Measurements from ENCODE around the gene ITGA2B.
A peak's percentile ranks its signal among the peaks of the same experiment; 100 is the strongest.
"Not testable (repeated sequence)": the region's sequence is repeated elsewhere in the genome, so short reads cannot be mapped to it uniquely, and the experiment has no call there.

Gene ITGA2B

DNA sequence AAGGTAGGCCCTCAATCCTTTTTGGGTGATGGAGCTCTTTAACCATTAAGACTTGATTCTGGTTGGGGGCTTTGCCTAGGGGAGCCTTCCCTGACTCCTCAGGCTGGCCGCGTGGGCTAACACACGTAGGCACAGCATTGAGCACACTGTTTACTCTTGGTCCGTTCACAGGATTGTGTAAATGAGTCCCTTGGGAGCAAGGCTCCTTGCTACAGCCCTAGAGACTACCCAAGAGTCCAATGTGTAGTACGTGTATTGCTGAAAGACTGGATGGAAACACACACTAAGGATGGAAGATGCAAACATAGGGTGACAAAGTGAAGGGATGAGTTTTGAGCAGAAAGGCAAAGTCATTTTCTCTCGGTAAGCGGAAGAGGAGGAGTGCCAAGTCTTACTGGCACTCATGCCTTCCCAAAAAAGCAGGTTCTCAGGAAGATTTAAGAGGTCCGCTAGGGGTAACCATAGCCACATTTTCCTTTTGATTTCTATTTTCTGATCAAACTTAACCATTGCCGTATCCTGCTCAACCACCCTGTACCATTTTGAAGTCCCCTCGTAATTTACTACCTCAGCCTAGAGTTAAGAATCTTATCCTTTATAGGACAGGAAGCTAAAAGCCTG lies 911 bp upstream of the ITGA2B start:
- no peak for DNase-seq

DNA sequence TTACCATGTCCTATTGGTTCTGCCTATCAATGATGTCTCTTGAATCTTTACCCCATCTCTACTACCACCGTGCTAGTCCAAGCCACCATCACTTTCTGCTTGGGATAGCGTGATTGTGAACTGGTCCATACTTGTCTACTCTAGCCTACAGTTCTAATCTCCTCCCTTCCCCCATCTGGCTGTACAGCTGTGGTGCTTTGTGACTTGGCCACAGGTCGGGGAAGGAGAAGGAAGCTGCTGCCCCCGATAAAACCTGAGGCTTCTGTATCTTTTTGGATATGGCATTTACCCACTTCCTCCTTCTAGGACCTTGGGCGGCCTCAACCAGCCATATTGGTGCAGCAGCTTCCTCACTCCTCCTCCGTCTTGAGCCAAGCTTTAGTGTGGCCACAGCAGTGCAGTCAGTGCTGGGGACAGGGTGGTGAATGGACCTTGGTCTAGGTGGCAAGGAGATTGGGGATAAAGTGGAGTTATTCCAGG lies 314 bp upstream of the ITGA2B start:
- no peak for DNase-seq

DNA sequence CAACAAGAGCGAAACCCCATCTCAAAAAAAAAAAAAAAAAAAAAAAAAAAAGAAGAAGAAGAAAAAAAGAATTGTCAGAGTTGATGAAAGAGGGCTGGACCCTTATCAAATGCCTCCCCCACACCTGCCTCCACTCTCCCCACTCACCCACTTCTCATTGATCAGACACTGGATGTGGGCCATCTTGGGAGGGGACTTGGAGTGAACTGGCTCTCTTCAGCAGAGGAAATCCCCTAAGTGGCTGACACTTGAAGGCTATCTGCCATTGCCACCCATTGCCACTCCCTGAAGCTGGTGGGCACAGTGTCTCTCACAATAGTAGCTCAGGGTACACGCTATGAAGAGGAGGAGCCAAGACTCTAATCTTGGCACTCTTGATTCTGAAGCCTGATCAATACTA lies 1.6 kb downstream of the ITGA2B start:
- DNase-seq = no peak

DNA sequence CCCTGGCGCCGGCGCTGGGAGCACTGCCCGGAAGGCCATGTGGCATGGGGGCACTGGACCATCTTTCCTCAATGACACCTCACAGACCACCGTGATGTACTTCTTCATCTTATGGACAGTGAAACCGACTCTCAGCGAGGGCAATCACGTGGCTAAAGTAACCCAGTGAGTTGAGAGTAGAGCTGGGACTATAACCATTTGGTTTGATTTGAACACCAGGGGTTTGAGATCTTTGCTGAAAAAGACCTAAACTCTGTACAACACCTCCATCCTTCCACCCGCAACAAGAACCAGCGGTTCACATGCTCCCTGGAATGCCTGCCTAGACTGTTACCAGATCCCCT lies 3.3 kb downstream of the ITGA2B start:
- no peak for DNase-seq

DNA sequence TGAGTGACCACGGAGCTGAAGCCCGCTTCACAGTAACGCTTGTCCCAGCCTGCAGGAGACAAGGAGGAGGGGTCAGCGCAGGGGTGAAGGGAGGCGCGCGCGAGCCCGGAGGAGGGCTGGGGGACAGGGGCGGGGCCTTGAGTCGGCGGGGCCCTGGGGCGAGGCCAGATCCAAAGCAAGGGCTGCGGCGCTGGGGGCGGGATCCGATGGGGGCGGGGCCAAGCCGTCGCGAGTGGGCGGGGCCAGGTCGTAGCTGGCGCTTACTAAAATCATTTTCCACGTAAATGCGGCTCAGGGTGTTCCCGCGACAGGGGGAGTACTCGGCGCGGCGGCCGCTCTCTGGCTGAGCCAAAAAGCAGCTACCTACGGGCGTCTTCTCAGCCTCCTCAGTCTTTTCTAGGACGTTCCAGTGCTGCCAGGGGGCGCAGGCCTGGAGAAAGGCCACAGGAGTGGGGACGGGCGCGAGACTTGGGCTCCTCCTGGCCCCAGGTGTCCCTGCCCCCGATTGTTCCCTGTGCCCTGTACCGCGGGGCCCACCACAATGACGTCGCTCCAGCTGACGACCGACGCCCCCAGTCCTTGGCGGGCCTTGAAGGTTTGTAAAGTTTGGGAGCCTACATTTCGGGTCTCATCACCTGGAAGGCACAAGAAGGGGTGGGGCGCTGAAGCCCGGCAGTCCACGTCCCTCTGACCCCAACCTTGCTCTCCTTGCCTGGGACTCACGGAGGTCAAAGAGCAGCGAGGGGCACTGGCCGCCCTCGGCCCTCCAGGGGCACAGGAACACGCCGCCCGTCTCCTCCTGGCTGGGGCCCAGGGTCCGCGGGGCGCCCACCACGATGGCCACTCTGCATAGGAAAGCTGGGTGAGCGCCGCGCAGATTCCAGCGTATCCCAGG lies 3.9 kb downstream of the ITGA2B start:
- peak; percentile 70 for DNase-seq

DNA sequence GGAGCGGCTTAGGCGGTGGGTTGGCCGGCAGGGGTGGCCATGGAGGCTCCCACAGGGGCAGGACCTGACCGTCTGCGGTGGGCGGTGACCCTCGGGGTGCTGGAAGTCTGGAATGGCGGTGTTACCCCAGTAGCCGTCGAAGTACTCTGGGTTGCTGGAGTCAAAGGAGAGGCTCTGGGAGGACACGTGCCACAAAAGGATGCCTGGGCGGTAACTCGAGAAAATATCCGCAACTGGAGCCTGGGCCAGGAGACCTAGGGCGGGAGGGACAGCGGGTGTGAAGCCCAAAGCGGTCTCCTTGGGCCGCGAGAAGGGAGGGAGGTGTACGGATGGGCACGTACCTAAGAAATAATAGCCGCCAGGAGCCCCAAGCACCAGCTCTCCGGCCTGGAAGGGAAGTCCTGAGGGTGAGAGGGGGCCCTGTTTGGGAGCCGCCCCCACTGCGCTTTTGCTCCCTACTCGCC lies 4.6 kb downstream of the ITGA2B start:
- DNase-seq = no peak

DNA sequence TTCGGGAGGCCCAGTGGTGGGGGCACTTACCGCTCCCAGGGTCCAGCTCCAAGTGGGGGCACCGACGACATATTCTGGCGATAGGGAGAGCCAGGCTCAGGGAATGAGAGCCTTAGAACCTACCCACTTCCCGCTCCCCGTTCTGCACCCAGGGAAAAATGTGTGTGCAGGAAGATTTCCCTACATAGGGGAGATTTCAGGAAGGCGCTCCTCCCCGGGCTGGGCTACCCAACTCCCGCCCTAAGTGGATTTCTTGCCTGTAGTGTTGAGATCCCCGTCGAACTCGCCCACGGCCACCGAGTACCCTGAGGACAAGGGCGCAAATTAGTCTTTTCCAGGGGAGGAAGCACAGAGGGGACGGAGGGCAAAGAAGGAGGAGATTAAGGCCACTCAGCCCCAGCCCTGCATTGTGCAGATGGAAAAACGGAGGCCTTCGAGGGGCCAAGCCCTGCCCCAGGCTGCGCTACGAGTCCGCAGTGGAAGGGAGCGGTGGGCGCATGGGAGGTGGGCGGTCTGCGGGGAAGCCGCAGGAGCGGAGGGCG lies 5.1 kb downstream of the ITGA2B start:
- DNase-seq = no peak

DNA sequence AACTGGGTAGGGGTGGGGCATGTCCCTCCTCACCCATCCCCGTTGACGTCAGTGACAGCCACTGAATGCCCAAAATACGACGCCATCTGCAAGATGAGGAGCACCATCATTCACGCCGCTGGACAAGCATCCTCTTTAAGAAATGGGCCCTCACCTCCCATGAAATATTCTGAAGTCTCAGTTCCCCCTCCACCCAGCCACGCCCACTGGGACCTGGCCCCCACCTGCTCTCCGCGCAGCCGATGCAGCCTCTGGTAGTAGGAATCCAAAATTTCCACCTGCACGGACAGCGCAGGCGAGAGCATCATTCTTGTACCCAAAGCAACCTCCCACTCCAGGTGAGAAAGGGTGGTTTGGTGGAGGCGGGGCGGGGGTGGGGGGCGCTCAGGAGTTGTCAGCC lies 5.6 kb downstream of the ITGA2B start:
- no peak for DNase-seq

DNA sequence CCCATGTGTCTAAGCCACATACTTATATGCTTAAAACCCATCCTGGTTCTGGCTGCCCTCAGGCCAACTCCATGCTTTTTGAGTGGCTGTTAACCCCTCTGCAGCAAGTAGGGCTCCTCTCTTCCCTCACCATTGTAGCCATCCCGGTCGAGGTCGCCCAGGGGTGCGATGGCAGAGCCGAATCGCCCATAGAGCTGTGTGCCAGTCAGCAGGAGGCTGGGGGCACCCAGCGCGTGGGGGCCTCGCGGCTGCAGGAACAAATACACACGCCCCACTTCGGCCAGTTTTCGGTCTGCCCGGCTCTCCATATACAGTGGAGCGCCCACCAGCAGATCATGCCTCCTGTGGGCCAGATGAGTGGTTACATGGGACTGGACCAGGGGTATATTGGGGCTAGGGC lies 6.1 kb downstream of the ITGA2B start:
- no peak for DNase-seq

DNA sequence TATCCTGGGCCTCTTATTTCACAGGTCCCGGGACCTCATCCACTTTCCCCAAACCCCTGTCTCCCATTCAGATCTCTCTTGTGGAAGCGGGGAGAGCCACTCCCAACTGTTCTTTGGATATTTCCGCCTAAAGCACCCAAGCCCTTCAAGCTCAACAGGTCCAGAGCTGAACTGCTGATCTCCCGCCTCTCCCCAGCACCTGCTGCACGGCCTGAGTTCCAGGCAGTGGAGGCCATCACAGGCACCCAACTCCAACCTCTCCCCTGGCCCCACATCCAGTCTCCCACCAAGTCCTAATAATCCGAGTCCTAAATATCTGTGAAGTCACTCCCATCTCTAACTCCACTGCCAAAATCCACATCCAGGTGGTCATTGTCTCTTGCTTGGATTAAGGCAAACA lies 6.5 kb downstream of the ITGA2B start:
- DNase-seq = no peak

DNA sequence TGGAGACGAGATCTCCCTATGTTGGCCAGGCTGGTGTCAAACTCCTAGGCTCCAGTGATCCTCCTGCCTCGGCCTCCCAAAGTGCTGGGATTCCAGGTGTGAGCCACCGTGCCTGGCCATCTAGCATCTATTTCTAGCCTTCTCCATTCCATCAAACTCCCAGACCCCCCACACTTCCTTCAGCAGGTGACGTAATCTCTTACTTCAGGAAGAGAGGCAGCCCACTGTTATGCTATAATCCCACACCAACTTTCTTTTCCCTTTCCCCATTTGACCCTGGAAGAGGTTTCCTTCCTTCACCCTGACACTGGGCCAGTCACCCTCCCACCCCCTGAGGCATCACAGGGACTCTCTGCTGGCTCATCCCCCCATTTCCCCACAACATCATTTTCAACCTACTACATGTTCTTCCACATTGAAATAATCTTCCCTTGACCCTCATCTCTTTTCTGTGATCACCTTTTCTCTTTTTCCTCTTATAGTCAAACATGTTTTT lies 7.6 kb downstream of the ITGA2B start:
- DNase-seq = no peak

DNA sequence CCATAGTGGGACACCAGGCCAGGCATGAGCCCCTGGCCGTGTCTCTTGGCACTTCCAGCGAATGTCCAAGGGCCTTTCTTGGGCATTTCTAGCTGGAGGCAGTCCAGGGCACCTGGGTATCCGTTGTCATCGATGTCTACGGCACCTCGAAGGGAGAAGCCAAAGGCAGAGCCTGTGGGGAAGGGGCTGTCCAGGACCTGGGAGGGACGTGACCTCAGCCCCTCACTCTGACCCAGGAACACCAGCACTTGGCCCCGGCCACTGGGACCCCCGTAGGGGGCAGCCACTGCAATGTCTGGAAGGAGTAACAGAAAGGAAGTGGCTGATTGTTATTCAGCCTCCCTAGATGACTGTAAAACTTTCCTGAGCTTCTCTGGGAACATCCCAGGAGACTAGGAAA lies 8.7 kb downstream of the ITGA2B start:
- DNase-seq = no peak

DNA sequence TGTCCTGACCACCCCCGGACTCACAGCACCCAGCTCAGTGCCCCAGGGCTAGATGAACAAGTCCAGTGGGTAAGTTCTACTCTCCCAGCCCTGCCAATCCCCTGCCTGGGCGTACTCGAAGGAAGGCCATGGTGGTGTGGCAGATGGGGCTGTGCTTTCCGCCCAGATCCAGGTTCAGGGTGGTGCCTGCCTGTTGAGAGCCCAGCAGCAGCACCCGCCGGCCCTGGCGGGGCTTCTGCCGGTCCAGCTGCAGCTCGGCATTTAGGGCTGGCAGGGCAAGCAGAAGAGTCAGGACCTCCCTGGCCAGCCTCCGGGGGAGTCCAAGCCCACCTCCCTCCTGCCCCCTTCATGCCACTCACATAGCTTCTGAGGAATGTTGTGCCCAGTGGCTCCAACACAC lies 9.6 kb downstream of the ITGA2B start:
- DNase-seq = no peak

DNA sequence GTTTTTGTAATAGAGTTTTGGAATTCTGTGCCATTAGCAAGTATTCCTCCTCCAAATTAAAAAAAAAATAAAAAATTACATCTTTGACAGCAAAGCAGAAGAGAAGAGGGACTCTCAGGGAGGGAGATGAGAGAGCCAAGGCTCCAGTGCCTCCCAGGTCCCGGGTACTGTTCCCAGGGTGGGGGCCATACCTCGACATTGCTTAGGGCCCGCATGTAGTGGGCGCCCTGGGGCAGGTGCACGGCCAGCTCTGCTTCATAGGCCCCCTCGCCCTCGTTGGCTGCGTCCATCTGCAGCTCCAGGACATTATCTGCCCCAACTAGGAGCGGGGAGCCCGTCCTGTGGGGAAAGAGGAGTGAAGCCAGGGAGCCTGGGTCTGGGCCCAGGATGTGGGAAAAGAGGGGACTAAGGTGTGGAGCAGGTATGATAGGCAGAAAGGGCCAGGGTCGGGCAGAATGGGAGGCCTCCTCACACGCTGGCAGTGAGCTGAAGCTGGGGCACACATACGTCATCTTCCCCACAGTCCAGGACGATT lies 11.2 kb downstream of the ITGA2B start:
- DNase-seq = no peak

DNA sequence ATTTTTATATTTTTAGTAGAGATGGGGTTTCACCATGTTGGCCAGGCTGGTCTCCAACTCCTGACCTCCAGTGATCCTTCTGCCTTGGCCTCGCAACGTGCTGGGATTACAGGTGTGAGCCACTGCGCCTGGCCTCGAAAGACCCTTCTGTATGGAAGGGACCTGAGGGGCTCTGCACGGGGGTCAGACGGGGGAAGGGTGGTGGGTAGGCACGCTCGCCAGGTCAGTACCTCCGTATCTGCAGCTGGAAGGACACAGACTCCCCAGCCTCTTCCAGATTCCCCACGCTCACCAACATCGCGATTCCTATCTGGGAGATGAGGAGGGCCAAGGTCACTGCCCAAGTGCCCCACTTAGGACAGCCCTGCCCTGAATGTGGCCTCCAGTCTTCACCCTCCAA lies 12.7 kb downstream of the ITGA2B start:
- no peak for DNase-seq

DNA sequence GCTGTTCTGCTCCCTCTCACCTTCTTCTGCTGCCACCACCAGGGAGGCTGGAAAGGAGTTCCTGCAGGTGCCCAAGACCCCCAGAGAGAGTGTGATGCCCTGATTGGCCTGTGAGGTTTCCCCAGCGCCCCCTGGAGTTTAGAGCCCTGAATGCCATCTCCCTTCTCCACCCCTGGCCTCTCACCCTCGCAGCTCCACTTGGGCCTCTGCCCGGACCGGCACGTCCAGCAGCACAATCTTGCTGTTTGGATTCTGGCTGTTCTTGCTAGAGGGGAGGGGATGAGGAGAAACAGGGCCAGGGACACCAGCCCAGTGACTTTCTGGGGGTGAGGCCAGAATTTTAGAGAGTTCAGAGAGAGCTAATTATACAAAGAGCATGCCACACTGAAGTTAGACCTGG lies 13.3 kb downstream of the ITGA2B start:
- no peak for DNase-seq

DNA sequence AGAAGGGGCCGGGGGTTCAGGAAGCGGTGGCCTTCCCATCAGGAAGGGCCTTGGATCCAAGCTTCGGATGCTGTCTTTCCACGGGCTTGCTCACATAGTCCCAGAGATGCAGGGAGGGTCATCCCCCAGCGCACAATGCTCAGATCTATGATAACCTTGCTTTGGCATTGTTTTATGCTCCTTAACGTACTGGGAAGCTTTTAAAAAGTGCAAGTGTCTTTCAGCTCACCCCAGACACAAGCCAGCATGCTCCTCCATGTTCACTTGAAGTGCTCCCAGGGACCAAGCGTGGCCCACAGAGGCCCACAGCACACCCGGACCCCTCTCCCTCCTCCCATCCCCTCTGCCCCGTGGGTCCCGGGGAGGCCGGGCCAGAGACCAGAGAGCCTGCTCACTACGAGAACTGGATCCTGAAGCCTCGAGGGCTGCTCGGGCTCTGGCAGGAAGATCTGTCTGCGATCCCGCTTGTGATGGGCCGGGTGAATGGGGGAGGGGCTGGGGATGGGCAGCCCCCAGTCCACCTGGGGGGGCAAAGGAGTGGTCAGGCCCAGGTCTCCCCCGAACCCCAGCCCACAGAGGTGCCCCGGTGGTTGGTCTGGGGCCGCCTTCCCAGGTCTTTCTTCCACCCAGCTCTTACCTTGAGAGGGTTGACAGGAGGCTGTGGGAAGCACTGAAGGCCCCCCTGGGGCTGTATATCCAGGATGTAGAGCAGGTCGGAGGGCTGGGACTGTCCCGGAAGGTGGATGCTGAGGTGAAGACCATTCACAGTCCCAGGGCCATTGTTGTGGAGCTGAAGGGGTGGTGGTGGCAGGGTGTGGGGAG lies 14.0 kb downstream of the ITGA2B start:
- no peak for DNase-seq

DNA sequence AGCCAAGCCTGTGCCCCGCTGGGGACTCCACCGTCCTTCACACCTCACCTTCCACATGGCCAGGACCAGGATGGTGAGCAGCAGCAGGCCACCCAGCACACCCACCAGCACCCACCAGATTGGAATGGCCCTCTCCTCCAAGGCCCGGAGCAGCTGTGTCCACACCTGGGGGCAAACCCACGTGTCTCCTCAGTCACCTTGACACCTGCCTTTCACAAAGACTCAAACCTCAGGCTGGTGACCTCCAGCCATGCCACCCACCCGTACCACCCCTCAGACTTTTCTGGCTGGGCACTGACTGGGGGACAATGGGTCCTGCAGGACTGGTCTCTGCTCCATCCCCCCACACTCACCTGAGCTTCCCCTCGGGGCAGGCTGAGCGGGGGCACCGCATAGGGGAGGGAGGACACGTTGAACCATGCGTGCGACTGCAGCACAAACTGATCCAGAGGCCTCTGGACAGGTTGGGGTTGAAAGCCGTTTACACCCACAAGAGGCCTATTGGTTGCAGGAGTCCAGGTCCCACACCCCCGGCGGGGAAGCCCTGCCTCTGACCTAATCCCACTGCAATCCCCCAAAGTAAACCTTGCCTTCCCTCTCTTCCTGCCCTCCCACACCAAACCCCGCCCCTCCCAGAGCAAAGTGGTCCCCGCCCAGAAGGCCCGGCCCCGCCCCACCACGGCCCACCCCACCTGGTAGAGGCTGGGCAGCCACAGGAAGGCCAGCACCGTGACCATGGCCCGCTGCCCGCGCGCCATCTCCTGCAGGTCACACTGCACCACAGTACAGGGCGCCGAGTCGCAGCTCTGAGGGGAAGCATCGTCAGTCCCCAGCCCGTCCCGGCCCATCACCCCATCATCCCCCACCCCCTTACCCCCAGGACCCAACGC lies 14.9 kb downstream of the ITGA2B start:
- DNase-seq = no peak

DNA sequence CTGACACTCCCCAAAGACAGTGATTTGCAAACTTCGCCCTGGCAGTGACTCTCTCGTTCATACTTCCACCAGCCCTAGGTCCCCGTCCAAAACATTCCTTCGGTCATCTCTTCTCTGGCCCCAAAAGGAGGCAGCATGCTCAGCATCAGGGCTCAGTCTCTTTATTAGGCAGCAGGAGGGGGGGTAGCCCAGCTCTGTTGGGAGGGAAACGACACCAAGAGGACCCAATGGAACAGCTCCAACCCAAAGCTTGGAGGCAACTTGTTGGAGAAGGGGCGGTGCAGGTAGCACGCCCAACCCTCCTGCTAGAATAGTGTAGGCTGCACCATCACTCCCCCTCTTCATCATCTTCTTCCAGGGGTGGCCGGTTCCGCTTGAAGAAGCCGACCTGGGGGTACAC lies 17.4 kb downstream of the ITGA2B start:
- no peak for DNase-seq

DNA sequence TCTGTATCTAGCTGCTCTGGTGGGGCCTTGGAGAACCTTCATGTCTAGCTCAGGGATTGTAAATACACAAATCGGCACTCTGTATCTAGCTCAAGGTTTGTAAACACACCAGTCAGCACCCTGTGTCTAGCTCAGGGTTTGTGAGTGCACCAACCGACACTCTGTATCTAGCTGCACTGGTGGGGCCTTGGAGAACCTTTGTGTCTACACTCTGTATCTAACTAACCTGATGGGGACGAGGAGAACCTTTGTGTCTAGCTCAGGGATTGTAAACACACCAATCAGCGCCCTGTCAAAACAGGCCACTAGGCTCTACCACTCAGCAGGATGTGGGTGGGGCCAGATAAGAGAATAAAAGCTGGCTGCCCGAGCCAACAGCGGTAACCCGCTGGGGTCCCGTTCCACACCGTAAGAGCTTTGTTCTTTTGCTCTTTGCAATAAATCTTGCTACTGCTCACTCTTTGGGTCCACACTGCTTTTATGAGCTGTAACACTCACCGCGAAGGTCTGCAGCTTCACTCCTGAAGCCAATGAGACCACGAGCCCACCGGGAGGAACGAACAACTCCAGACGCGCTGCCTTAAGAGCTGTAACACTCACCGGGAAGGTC lies 19.9 kb downstream of the ITGA2B start:
- not testable (repeated sequence) for DNase-seq

Data from T1000 (cell line).